Mucosa of gallbladder (tissue), 1 donor: ENCODE results near the gene MTCL3.
A peak's percentile ranks its signal among the peaks of the same experiment; 100 is the strongest.

ENCODE experiments used
- DNase-seq: peaks from one replicate; pipeline ENCODE4 v3.0.0-alpha.2; 2020; ENCODE audit warnings: low spot score
- donor health status: DM: no; HTN: no; CAD: no.

The MTCL3 gene

GRCh38 chr6:127518710-127519468 is at the start of gene MTCL3:
TSS of gene MTCL3 (minus strand) at chr6:127519335.
- DNase-seq, result peak; percentile 42

- no peak for DNase-seq
These were observed 48.3 kb upstream of the MTCL3 start for GRCh38 chr6:127567476-127567875.

GRCh38 chr6:127566651-127567050 is 47.5 kb upstream of the MTCL3 start:
- no peak for DNase-seq

GRCh38 chr6:127566119-127566518 is 47.0 kb upstream of the MTCL3 start:
- DNase-seq, result no peak

- no peak for DNase-seq
These were observed 45.6 kb upstream of the MTCL3 start for GRCh38 chr6:127564761-127565160.

- no peak for DNase-seq
These were observed 42.5 kb upstream of the MTCL3 start for GRCh38 chr6:127561660-127562059.

- DNase-seq, result no peak
These were observed 35.4 kb upstream of the MTCL3 start for GRCh38 chr6:127554435-127555006.

GRCh38 chr6:127550403-127550802 is 31.3 kb upstream of the MTCL3 start:
- no peak for DNase-seq

GRCh38 chr6:127547904-127548649 is 28.9 kb upstream of the MTCL3 start:
- no peak for DNase-seq

GRCh38 chr6:127547215-127547614 is 28.1 kb upstream of the MTCL3 start:
- no peak for DNase-seq

GRCh38 chr6:127539272-127539671 is 20.1 kb upstream of the MTCL3 start:
- no peak for DNase-seq

GRCh38 chr6:127538750-127539264 is 19.7 kb upstream of the MTCL3 start:
- DNase-seq, result no peak

GRCh38 chr6:127533736-127534135 is 14.6 kb upstream of the MTCL3 start:
- no peak for DNase-seq

- no peak for DNase-seq
These were observed 13.9 kb upstream of the MTCL3 start for GRCh38 chr6:127533011-127533410.

- DNase-seq, result no peak
These were observed 3.6 kb upstream of the MTCL3 start for GRCh38 chr6:127522714-127523113.

GRCh38 chr6:127520066-127520465 is 931 bp upstream of the MTCL3 start:
- no peak for DNase-seq

GRCh38 chr6:127519469-127519785 is 292 bp upstream of the MTCL3 start:
- no peak for DNase-seq

GRCh38 chr6:127518191-127518709 is 885 bp downstream of the MTCL3 start:
- DNase-seq, result no peak

- no peak for DNase-seq
These were observed 1.4 kb downstream of the MTCL3 start for GRCh38 chr6:127517693-127518092.

- no peak for DNase-seq
These were observed 2.4 kb downstream of the MTCL3 start for GRCh38 chr6:127516662-127517273.

- DNase-seq, result peak; percentile 18
These were observed 3.1 kb downstream of the MTCL3 start for GRCh38 chr6:127515794-127516661.
